Stimulated activated CD4-positive, alpha-beta T cell treated with anti-CD3 and anti-CD28 coated beads, Interleukin-15, amount 100 ng/mL, for 24 hours (primary cell): Measurements from ENCODE around the gene INAVA.

ENCODE experiments used
- DNase-seq: peaks from one replicate; pipeline ENCODE4 v3.0.0-alpha.2; 2020

Gene INAVA, protein sequence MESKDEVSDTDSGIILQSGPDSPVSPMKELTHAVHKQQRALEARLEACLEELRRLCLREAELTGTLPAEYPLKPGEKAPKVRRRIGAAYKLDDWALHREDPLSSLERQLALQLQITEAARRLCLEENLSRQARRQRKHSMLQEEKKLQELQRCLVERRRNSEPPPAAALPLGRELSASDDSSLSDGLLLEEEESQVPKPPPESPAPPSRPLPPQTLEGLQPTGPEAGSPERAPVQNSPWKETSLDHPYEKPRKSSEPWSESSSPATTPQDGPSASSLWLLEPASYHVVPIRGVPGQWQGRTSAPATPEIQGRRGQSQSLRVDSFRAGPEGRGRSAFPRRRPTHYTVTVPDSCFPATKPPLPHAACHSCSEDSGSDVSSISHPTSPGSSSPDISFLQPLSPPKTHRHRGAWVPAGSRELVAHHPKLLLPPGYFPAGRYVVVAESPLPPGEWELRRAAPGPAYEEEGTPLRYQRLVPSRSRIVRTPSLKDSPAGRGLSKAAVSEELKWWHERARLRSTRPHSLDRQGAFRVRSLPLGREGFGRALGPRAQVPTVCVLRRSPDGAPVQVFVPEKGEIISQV

DNA sequence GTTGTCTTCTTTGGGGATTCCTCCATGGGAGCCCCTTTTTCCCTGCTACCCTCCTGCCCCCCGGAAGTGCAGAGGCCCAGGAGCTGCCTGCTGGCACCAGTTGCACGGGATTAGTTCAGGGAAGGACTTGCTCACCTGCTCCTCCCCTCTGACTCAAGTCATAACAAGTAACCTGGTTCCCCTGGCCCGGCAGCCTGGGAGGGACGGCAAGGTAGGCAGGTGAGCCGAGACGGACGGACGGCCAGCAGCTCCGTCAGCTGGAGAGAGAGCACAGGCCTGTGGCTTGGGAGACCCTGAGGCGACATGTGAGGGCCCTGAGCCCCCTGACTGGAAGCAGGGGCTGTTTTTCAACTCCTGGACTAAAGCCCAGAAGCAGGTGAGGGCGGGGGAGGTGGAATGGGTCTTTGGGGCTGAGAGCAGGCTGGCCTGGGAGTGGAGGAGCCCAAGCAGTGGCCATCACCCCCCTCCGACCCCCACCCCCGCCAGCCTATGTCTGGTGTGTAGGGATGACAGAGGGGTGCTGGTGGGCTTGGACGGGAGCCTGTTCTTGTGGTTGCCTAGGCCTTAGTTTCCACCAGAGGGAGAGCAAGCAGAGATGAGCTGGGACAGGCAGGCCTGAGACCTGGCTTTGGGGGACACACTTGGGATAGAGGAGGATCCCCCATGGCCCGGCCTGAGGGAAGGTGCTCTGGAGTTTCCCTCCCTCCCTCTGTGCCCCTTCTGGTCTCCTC, at the start of gene INAVA:
Gene INAVA, plus strand, starts transcription at position 189 of the 731 bp plus-strand sequence. CDS start 3,501 bp downstream, outside the sequence.
- no peak for DNase-seq

DNA sequence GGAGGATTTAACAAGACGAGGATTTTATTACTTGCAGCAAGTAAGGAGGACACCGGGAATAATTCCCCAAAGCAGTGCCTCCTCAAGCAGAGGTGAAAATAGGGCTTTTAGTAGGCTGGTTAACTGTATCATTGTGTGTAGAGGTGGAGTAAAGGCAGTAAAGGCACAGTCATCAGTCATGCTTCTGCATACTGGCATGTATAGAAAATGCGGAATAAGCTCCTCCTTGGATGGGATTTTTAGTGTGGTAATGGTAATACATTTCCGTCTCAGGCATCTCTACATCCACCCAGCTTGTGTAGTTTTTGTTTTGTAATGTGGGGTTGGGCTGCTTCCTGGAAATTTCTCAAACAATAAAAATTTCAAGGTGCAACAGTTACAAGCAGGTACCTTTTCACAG, 49.3 kb upstream of the INAVA start:
- no peak for DNase-seq

- DNase-seq = no peak
These were observed 48.3 kb upstream of the INAVA start for GRCh38 chr1:200846398-200846797.

GRCh38 chr1:200849430-200849829, 45.3 kb upstream of the INAVA start:
- no peak for DNase-seq

GRCh38 chr1:200850554-200850953, 44.1 kb upstream of the INAVA start:
- DNase-seq = no peak

- no peak for DNase-seq
These were observed 37.9 kb upstream of the INAVA start for GRCh38 chr1:200856716-200857357.

- DNase-seq = no peak
These were observed 36.9 kb upstream of the INAVA start for GRCh38 chr1:200857804-200858203.

DNA sequence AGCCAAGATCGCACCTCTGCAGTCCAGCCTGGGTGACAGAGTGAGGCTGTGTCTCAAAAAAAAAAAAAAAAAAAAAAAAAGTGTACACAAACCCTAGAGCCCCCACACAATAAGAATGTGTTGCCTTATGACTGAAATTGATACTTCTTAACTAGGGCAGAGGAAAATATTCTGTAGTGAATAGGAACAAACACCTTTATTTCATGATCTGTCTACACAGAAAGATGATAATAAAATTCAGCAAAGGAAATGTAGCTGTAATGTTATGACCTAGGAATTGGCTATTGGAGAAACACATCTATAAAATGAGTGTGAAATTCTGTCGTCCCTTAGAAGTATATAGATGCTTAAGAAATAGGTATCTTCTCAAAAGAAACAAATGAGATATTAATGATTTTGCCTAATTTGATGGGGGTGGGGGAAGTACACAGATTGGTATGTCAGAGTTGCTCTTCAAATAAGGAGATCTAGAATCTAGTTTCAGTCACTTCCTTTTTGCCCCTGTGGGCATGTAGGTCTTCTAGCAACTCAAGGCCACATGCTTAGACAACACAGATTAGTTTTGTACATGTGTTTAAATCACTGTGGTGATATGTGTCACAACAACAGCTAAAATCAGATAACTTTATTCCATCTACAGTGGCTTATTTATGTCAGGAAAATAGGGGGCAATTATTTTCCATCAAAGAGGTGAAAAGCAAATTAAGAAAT, 32.6 kb upstream of the INAVA start:
- no peak for DNase-seq

- no peak for DNase-seq
These were observed 31.8 kb upstream of the INAVA start for GRCh38 chr1:200862713-200863415.

DNA sequence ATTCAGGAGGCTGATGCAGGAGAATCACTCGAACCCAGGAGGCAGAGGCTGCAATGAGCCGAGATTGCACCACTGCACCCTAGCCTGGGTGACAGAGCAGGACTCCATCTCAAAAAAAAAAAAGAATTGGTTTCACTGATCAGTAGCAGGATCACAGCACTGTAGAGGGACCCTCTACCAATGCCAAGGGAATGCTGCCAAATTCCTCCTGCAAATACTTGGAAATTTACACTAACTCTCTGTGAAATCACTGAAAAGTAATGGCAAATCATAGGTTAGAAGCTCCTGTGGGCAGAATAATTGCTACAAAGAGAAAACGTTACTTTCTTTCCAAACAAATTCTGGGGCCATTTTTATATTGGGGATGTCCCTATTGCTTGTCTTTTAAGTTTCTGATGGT, 28.6 kb upstream of the INAVA start:
- no peak for DNase-seq

DNA sequence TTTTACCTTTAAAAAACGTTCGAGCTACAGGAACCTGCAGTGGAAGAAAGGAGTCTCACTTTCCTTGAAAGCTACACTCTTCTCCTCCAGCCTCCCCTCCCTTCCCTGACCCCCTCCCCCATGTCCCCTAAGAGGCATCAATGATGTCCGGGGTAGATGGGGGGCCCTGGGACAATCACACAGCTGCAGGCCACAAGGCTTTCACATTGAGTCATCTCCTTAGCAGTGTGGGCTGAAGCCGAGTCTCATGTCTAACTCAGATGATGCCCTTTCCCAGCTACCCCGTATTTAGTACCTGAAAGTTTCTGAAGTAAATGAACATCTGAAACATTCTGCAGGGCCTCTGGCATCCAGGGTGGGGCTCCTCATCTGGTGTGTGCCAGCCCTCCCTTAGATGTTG, 28.2 kb upstream of the INAVA start:
- peak; percentile 80 for DNase-seq

DNA sequence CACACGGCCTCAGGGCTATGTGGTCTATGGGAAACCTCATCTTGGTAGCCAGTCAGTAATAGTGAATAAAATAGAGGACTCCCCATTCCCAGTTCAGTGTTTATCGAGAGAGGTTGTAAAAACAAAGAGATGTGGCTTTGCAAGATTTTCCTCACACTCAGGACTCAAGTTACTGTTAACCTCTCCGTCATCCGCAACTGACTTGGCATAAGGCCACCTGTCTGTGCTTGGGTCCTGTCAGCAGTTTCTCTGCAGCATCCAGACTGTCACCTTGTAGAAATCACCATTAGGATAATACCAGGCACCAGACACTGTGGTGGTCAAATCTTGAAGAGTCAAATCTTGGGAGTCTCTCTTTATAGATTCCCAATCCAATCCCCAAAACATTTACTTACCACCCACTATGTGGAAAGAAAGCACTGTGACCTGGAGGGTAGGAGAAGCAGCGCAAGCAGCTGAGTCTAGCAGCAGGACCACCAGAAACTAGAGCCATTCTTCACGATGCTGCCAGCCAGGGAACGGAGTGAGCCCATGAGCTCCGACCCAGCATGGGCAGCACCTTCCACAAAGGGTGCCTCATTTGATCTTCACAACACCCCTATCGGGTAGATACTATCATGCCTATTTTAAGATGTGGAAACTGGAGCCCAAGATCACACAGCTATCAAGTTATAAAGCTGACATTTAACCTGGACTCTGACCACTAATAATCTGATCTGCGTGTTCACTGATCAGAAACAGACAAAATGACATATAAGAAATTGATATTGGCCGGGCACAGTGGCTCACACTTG, 27.5 kb upstream of the INAVA start:
- peak; percentile 37 for DNase-seq

GRCh38 chr1:200869376-200869752, 25.3 kb upstream of the INAVA start:
- DNase-seq = no peak

DNA sequence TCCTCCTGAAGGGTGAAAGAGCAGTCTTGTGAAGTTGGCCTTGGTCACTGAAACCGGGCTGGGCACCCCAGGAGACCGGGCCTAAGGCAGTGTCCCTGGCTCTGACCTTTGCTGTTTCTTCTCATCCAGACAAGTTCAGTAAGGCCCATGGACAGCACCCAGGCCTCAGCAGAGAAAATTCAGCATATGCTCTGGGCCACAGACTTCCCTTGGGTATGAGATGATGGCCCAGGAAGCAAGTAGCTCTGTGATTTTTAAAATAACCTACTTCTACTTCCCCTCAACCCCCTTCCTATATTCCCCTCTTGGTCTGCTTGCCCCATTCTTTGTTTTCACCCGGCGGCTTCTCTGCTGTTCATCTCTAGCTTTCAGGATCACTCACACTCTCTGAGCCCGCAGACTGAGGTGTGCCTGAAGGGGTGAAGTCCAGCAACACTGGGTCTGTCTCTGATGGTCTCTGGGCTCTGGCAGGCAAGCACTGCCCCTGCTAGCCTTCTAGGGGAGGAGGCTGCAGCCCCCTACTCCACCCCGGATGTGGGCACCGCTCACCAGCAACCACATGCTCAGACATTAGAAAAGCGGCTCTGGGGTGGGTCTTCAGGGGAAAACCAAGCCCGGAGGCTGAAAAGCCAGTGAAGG, 24.8 kb upstream of the INAVA start:
- DNase-seq = peak; percentile 56

DNA sequence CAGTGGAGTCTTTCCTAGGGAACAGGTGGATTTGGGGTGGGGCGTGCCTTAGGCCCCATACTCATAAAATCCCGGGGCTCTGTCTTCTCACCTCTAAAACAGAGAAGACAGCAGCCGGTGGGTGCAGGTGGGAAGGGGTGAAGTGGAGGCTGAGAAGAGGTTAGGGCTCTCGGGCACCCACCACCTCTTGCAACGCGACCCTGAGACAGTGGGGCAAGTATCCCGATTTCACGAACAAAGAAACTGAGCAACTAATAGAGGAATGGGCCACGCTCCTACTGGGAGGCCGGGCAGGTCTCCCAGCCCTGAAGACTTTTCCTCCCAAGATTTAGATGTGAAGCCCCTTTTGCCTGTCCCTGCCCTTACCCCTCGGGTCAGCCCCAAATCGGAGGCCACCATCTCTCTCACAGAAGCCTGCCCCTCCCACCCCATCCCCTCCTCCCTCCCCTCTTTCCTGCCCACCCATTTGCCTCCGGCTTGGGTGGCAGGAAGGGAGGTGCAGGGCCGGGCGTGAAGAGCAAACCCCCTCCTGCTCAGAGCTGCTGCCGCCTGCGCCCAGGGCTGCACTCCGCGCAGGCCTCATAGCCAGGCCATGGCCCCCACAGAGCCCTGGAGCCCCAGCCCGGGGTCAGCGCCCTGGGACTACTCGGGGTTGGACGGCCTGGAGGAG, 22.1 kb upstream of the INAVA start, which contains the start of gene GPR25:
Gene GPR25, plus strand, starts transcription at position 536 of the 670 bp plus-strand sequence. Its CDS starts 57 bp downstream, at position 593.
- no peak for DNase-seq

- no peak for DNase-seq
These were observed 21.5 kb upstream of the INAVA start for GRCh38 chr1:200873116-200873670.

DNA sequence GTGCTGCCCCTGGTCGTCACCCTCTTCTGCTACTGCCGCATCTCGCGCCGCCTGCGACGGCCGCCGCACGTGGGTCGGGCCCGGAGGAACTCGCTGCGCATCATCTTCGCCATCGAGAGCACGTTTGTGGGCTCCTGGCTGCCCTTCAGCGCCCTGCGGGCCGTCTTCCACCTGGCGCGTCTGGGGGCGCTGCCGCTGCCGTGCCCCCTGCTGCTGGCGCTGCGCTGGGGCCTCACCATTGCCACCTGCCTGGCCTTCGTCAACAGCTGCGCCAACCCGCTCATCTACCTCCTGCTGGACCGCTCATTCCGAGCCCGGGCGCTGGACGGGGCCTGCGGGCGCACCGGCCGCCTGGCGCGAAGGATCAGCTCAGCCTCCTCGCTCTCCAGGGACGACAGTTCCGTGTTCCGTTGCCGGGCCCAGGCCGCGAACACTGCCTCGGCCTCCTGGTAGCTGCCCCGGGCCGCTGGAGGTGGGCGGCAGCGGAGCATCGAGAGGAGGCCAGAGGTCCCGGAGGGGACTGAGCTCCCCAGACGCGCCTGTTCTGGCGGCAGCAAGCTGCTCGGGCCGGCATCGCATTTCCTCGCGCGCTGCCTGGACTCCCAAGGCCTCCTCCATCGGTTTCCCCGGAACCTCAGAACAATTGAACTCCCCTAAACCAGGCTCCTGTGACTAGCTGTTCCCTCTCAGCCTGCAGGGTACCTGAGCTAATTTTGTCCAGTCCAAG, 20.9 kb upstream of the INAVA start:
- DNase-seq = no peak

DNA sequence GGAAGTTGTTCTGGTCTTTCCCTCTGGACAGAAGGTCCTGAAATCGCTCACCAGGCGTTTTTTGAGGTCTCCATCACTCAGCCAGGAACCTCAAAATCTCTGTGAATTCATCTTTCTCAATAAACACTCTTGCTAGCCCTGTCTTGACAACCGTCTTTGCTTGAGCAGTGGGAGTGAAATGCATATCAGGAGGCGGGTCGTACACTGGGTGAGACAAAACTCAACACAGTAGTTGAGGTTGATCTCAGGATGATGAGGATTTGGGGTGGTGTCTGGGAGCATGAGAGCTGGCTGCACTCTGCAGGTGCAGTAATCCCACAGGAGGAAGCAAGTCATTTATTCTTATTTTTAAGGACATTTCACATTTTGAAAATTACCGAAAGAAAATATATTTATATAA, 20.0 kb upstream of the INAVA start:
- DNase-seq = no peak

DNA sequence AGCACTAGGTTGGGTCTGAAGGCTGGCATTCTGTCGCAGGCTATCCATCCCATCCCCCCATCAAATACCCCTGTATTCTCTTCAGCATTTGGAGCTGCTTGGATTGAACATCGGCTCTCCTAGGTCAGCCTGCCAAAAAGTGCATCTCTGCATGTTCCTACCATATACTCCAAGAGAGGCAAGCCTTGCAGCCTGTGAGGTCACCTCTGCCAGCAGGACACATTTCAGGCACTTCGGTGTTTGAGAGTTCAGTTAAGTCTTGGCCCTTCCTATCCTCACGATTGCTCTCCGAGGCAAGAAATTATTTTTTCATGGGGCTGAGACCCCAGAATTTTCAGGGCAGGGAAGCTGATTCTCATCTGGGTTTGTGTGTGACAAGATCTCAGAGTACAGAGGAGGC, 19.3 kb upstream of the INAVA start:
- DNase-seq = no peak
